GM12891 (cell line): ENCODE data around the gene MPDU1.

Experiments used
- PAX5 ChIP-seq: IDR thresholded peaks from 2 replicates; pipeline ENCODE4 v1.6.1; 2011; ENCODE audit warnings: low read length, moderate library complexity, mild to moderate bottlenecking; ENCODE audit not compliant: insufficient read depth, severe bottlenecking
- POLR2A ChIP-seq: IDR thresholded peaks from 2 replicates; pipeline ENCODE4 v1.6.1; 2011; ENCODE audit warnings: low read depth, low read length, control low read depth
- POLR2AphosphoS5 ChIP-seq: IDR thresholded peaks from 2 replicates; pipeline ENCODE4 v1.6.1; 2011; ENCODE audit warnings: low read depth, low read length, control low read depth
- SPI1 ChIP-seq: IDR thresholded peaks from 2 replicates; pipeline ENCODE4 v1.6.1; 2011; ENCODE audit warnings: low read depth, low read length, control low read depth
- TAF1 ChIP-seq: IDR thresholded peaks from 2 replicates; pipeline ENCODE4 v1.6.1; 2011; ENCODE audit warnings: low read depth, low read length, control low read depth

DNA sequence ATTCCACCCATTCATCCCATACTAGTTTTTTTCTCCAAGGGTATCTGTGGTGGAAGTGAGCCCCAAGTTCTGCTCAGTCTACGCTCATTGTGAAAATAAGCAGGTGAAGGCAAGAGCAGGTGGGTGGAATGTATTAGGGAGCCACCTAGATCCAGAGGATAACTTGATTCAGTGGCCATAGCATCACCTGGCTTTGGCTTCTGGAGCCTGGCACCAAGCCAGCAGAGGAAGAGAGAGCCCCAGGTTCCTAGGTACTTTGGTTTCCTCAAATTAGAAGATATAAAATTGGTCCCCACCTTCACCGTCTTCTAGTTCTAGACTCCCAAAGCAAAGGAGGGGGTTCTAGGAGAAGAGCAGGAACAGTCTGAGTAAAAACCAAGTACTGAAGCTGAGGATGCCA, 27.0 kb downstream of the MPDU1 start:
- TF ChIP-seq TAF1 (no peak), POLR2A (no peak), POLR2AphosphoS5 (no peak), SPI1 (no peak), PAX5 (no peak)
